Stimulated activated CD4-positive, alpha-beta T cell treated with anti-CD3 and anti-CD28 coated beads, TNF-alpha, amount 100 ng/mL, for 1 hour (primary cell): ENCODE data around the gene LRRTM4.

Source experiments
- DNase-seq, 3 donors: peaks; one replicate each; pipeline ENCODE4 v3.0.0-alpha.2; 2020; ENCODE audit warnings: low read depth in 3 of 3, low spot score in 1 of 3

The LRRTM4 gene

GRCh38 chr2:77005522-77005921 is 516.7 kb downstream of the LRRTM4 start:
- DNase-seq = no peak

- DNase-seq = no peak
Measured at GRCh38 chr2:77001895-77002294, 520.3 kb downstream of the LRRTM4 start.

GRCh38 chr2:76998704-76999103 is 523.5 kb downstream of the LRRTM4 start:
- DNase-seq = no peak

- no peak for DNase-seq
Measured at GRCh38 chr2:76998152-76998551, 524.0 kb downstream of the LRRTM4 start.

- no peak for DNase-seq
Measured at GRCh38 chr2:76997296-76997695, 524.9 kb downstream of the LRRTM4 start.

- DNase-seq = no peak
Measured at GRCh38 chr2:76985387-76986136, 536.6 kb downstream of the LRRTM4 start.

GRCh38 chr2:76984359-76984758 is 537.8 kb downstream of the LRRTM4 start:
- no peak for DNase-seq

GRCh38 chr2:76980067-76980787 is 541.9 kb downstream of the LRRTM4 start:
- no peak for DNase-seq

GRCh38 chr2:76977846-76978727 is 544.1 kb downstream of the LRRTM4 start:
- no peak for DNase-seq

GRCh38 chr2:76975752-76976151 is 546.4 kb downstream of the LRRTM4 start:
- DNase-seq = no peak

- no peak for DNase-seq
Measured at GRCh38 chr2:76973610-76974009, 548.6 kb downstream of the LRRTM4 start.

GRCh38 chr2:76965772-76966171 is 556.4 kb downstream of the LRRTM4 start:
- no peak for DNase-seq

GRCh38 chr2:76958749-76959148 is 563.4 kb downstream of the LRRTM4 start:
- no peak for DNase-seq

GRCh38 chr2:76953733-76954347 is 568.3 kb downstream of the LRRTM4 start:
- no peak for DNase-seq

GRCh38 chr2:76946631-76947145 is 575.5 kb downstream of the LRRTM4 start:
- no peak for DNase-seq

- DNase-seq = no peak
Measured at GRCh38 chr2:76940559-76940958, 581.6 kb downstream of the LRRTM4 start.

GRCh38 chr2:76938153-76938552 is 584.0 kb downstream of the LRRTM4 start:
- DNase-seq = no peak

GRCh38 chr2:76932550-76932949 is 589.6 kb downstream of the LRRTM4 start:
- DNase-seq = no peak

- DNase-seq = no peak
Measured at GRCh38 chr2:76930056-76930744, 592.0 kb downstream of the LRRTM4 start.

GRCh38 chr2:76928026-76928425 is 594.1 kb downstream of the LRRTM4 start:
- no peak for DNase-seq
